Measurements from ENCODE around the gene ERP27.

The ERP27 gene

DNA sequence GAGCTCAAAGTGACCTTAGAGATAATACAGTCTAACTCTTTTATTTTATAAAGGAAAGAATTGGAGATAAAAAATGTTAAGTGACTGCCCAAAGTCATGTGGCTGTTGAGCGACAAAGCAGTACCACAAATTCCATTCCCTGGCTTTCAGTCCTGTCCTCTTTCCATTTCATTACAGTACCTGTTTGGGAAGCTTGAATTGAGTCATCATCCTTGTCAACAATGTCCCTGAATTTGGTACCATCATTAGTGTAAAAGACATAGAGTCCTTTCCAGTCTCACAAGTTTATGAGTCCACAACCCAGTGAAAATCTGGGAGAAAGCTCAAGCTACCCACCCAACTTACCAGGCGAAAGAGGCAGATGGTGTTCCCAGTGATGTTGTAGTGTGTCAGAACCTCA is 3.8 kb downstream of the ERP27 start:
- no peak for DNase-seq

DNA sequence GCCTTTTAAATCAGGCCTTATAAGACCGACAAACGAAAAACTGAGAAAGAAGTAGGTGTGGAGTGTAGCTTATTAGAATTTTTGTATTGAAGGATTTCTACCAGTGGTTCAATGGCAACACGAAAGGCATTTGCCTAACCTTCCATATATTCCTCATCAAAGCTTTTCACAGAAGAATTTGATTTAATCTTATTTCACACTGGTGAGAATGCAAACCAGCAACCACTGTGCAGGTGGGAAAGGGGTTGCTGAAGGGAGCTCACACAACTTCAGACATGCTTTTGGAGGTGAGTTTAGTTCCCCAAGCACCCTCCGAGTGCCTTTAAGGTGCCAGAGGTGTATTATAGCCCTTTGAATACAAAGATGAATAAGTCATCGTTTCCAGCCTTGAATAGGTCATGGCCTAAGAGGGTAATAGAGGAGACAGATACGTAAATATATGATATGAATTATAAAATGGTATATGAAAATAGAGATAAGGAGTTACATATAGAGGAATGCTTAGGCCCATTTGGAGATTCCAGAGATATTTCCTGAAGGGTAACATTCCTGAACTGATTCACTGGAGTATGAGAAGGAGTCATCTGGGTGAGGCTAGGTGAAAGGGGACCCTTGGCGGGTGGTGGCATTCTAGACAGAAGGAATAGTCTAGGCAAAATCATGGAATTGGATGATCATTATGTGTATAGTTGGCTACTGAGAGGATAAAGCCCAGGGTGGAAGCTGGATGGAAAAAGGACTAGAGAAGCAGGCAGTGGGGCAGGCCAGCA is 6.4 kb downstream of the ERP27 start:
- no peak for DNase-seq

GRCh38 chr12:14931359-14931758 is 7.0 kb downstream of the ERP27 start:
- DNase-seq = no peak

DNA sequence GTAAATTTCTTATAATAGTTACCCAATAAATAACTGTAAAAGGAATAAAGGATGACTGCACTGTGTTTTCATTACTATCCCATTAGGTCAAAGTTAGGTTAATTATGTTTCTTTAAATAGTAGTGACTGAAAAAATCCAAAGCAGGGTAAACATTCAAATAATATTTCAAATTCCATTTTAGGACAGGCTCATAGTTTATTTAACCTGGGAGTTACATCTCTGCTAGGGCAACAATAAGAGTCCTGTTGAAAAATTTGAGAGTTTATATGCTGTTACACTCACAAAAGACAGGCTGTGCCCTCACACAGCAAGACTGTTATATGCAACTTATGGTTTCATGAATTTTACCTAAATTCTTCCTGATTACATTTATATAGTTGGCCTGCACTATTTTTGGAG is 8.0 kb downstream of the ERP27 start:
- DNase-seq = no peak

DNA sequence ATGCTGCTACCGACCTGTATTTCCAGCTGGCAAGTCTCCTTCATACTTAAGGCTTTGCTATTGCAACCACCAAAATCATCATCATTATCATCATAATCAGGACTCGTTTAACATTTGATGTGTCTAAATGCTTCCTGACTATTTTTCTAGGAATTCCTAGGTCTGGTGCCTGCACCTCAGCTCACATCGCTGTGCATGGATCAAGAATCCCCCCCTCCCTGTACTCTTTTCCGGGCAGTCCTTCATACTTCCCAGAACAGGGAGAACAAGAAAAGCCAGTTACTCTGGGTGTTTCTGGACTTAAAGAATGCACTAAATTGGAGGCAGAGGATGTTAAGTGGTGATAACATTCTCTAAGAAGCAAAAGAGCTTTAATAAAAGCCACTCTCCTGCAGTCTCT is 9.4 kb downstream of the ERP27 start:
- DNase-seq = no peak

GRCh38 chr12:14927267-14927666 is 11.1 kb downstream of the ERP27 start:
- no peak for DNase-seq

GRCh38 chr12:14924541-14924940 is 13.8 kb downstream of the ERP27 start:
- DNase-seq = no peak

GRCh38 chr12:14923944-14924343 is 14.4 kb downstream of the ERP27 start:
- DNase-seq = no peak

DNA sequence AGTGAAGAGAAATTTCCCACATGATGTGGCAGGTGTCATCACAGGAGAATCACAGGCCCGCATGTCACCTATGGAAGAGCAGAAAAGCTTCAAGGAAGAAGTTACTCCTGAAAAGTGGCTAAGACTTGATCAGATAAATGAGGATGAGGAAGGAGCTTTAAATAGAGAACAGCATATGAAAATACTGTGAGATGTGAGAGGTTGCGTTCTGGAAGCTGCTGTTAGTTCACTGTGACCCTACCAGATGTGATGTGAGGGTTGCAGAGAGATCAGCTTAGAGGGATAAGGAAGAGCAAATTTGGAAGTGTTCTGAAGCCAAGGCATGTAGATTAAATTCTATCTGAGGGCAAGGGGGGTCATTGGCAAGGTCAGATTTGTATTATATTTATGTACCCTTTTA is 17.1 kb downstream of the ERP27 start:
- DNase-seq = no peak

- no peak for DNase-seq
Measured at GRCh38 chr12:14920475-14921126, 17.7 kb downstream of the ERP27 start.

- DNase-seq = no peak
Measured at GRCh38 chr12:14919455-14919854, 18.9 kb downstream of the ERP27 start.

- DNase-seq = no peak
Measured at GRCh38 chr12:14915736-14916135, 22.6 kb downstream of the ERP27 start.

DNA sequence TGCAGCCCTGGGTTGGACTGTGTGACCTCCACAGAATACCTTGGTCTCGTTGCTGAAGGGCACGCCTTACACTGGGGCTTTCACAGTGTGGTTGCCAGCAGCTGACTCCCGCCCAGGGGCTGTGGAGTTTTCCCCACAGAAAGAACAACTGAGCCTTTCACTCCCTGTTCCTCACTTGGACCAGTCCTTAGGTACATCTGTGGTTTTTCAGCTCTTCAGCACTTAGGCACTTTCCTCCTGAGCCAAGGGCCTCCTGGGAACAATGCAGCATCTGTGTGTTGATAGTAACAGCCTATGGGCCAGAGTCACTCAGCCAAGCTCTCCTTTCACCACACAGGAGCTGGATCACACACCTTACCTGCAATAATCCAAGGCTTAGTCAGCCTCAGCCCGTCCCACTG is 25.0 kb downstream of the ERP27 start:
- no peak for DNase-seq

DNA sequence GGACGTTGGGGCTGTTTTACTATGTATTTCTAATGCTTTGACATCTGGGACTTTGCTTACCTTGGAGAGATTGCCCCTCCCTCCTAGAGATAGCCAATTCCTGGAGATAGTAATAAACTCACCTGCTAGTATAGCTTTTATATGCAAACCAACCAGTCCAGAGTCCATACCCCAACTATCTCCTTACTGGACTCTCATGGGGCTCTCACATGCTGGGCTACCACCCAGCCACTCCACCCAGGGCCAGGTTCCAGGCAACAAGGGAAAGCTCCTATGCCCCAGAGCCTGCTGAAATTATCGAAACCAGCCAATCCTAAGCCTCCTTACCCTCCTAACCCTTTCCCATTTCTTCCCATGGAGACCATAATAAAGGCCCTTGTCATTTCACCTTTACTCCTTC is 27.2 kb downstream of the ERP27 start:
- DNase-seq = no peak

GRCh38 chr12:14910090-14910915 is 28.0 kb downstream of the ERP27 start:
- peak; percentile 61 to 70 for DNase-seq

GRCh38 chr12:14907953-14908352 is 30.4 kb downstream of the ERP27 start:
- DNase-seq = no peak

DNA sequence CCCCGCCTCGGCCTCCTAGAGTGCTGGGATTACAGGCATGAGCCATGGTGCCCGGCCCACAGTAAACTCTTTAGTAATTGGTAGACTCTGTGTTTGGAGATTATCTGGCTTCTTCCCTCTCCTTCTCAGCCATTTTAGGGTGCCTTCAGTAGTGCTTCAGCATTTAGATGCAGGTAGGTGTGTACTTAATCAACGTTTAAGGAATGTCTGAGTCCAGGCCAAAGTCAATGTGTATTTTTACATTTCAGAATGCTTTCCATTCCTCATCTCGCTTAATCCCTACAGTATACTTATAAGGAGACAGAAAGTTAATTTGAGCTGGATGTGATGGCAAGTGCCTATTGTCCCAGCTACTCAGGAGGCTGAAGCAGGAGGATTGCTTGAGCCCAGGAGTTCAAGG is 32.2 kb downstream of the ERP27 start:
- DNase-seq = no peak

DNA sequence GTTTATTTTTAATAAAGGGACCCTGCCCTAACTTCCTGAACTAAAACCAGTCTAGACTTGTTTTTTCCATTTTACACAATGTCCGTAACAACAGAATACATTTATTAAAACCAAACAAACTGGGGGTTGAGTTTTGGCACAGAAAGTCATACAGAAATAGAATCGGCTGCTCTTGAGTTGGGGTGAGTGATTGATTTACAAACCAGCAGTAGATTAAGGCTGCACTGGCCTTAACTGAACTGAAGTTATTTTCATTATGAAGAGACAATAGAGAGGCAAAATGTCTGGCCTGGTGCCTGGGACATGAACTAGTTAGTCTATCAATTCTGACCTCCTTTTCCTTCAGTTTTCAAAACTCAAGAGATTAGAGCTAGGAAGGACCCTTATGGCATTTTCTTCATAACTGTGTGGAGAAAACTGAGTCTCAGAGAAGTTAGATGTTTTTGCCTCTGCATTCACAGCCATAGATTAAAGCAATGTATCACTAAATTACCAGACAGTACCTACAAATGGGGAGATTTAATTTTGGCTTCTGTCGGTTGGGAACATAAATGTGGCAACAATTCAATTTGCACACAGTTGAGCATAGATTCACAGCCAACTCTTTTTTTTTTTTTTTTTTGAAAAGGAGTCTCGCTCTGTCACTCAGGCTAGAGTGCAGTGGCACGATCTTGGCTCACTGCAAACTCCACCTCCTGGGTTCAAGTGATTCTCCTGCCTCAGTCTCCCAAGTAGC is 32.9 kb downstream of the ERP27 start:
- DNase-seq = no peak

DNA sequence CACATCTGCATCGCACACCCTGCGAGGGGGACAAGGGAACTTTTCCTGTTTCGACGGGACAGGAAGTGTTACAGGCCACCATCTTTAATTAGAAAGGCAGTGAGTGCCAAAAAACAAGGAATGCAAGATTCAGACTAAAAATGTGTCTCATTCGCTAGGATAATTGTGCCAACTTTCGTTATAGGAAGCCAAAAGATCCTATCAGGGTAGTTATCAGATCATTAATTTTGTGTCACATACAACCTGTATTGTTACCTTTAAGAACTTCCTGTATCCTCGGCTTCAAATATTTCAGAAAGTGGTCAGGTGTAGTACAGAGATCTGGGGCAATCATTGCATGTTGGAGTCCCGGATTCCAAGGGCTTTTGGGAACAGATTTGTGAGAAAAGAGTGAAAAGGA is 33.5 kb downstream of the ERP27 start:
- DNase-seq = no peak

GRCh38 chr12:14903386-14904098 is 34.8 kb downstream of the ERP27 start:
- no peak for DNase-seq

DNA sequence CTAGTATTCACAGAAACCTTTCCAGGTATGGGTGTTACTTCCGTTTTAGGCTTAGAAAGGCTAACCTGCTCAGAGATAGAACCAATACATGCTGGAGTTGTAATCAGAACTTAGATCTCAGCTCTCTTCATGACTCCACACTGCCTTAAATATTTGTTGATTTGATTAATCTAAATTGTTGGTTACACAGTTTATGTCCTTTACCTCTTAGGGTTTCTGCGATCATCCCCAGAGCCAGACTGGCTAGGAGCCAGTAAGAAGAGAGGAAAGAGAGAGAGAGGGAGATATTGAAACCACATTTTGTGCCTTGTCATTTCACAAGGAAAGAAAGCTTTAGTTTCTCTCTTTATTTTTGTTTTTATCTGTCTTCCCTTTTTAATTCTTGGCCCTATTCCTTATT is 35.9 kb downstream of the ERP27 start:
- DNase-seq = no peak

- DNase-seq = no peak
Measured at GRCh38 chr12:14901228-14901562, 37.1 kb downstream of the ERP27 start.

Measured in activated T-cell treated with anti-CD3 and anti-CD28 coated beads, Interleukin-2, amount 50 U/mL, for 48 hours (primary cell).